GM13976 (cell line): Measurements from ENCODE around the gene MGAT4B.
A peak's percentile ranks its signal among the peaks of the same experiment; 100 is the strongest.

ENCODE experiments used
- DNase-seq: peaks from one replicate; pipeline ENCODE4 v3.0.0; 2012; ENCODE audit warnings: low spot score
- CTCF ChIP-seq: IDR thresholded peaks from 2 replicates; pipeline ENCODE4 v1.5.1; 2012; ENCODE audit warnings: borderline replicate concordance, mild to moderate bottlenecking; ENCODE audit not compliant: insufficient read depth; ENCODE audit errors: extremely low read depth, missing control alignments, control extremely low read depth
- in situ Hi-C: fragments of 300-500 bp; cut with MboI; formaldehyde crosslinking; loops from one replicate; pipeline ENCODE4 v1.12.0; 2022; ENCODE audit warnings: low sequenced_read_pairs, mixed read lengths, inconsistent platforms; ENCODE audit not compliant: unreplicated experiment

MGAT4B gene

GRCh38 chr5:179763215-179763945, 43.3 kb downstream of the MGAT4B start:
- DNase-seq, result peak; percentile 79
- TF ChIP-seq CTCF, result peak; percentile 80
- in situ Hi-C loops, result no loop called here

DNA sequence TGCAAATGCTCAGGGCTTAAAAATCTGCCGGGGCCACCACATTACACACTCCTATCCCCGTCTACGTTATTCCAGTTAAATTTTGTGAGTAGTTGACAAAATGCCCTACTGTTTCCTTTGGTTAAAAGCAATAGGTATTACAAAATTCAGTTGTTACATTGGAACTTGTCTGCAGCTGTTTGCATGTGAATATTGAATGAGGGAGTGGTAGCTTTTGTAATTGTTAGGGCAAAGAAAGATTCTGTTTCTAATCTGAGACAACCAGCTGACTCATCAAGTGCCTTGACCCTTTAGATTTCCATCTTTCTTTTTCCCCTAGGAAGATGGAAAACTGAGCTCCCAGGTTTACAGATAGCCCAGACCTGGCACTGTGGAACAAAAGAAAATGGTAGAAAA, 43.9 kb downstream of the MGAT4B start:
- in situ Hi-C loops, result no loop called here
- no peak for TF ChIP-seq CTCF
- no peak for DNase-seq

GRCh38 chr5:179762079-179762780, 44.4 kb downstream of the MGAT4B start:
- in situ Hi-C loops, result no loop called here
- DNase-seq, result peak; percentile 55
- TF ChIP-seq CTCF, result no peak

GRCh38 chr5:179759581-179760551, 46.8 kb downstream of the MGAT4B start:
- in situ Hi-C loops, result no loop called here
- TF ChIP-seq CTCF, result no peak
- peak; percentile 67 for DNase-seq

GRCh38 chr5:179758955-179759354, 47.7 kb downstream of the MGAT4B start:
- TF ChIP-seq CTCF, result no peak
- no peak for DNase-seq
- in situ Hi-C loops, result no loop called here

GRCh38 chr5:179755022-179755421, 51.6 kb downstream of the MGAT4B start:
- in situ Hi-C loops, result no loop called here
- TF ChIP-seq CTCF, result no peak
- DNase-seq, result no peak
